Amygdala (tissue), 56 donors: ENCODE measurements around the gene CRAT.
"Not testable (repeated sequence)": the region's sequence is repeated elsewhere in the genome, so short reads cannot be mapped to it uniquely, and the experiment has no call there.

ENCODE experiments used
- DNase-seq, 56 donors: peaks; one replicate each; lab custom pipeline; 2025; lab: John Stamatoyannopoulos, UW

Gene CRAT

GRCh38 chr9:129113645-129114304, 3.2 kb upstream of the CRAT start:
- DNase-seq = no peak

GRCh38 chr9:129112526-129112925, 1.9 kb upstream of the CRAT start:
- DNase-seq = not testable (repeated sequence)

GRCh38 chr9:129111528-129112151, 1.0 kb upstream of the CRAT start:
- DNase-seq = peak in 29 of 56 donors; percentile 18 to 74 (median 43)

GRCh38 chr9:129109952-129110739, 447 bp downstream of the CRAT start:
- DNase-seq = peak in 3 of 56 donors; percentile 34 to 47 (median 46)

- no peak for DNase-seq
Observed at GRCh38 chr9:129109537-129109903, 1.1 kb downstream of the CRAT start.

- DNase-seq = no peak
Observed at GRCh38 chr9:129108805-129109536, 1.6 kb downstream of the CRAT start.

GRCh38 chr9:129108083-129108804, 2.3 kb downstream of the CRAT start:
- no peak for DNase-seq

GRCh38 chr9:129107651-129108050, 2.9 kb downstream of the CRAT start:
- no peak for DNase-seq

GRCh38 chr9:129105857-129106694, 4.5 kb downstream of the CRAT start:
- no peak for DNase-seq

GRCh38 chr9:129104051-129104450, 6.5 kb downstream of the CRAT start:
- no peak for DNase-seq

- no peak for DNase-seq
Observed at GRCh38 chr9:129103595-129103965, 7.0 kb downstream of the CRAT start.

GRCh38 chr9:129102791-129103594, 7.6 kb downstream of the CRAT start:
- DNase-seq = peak in 23 of 56 donors; percentile 4 to 49 (median 21)

- DNase-seq = no peak
Observed at GRCh38 chr9:129102095-129102525, 8.5 kb downstream of the CRAT start.

- no peak for DNase-seq
Observed at GRCh38 chr9:129101279-129101678, 9.3 kb downstream of the CRAT start.

- DNase-seq = no peak
Observed at GRCh38 chr9:129100383-129101169, 10.0 kb downstream of the CRAT start.

GRCh38 chr9:129098328-129098727, 12.3 kb downstream of the CRAT start:
- no peak for DNase-seq

- no peak for DNase-seq
Observed at GRCh38 chr9:129097671-129098306, 12.8 kb downstream of the CRAT start.
